Adrenal gland (tissue), 12 donors: Measurements from ENCODE around the gene PIGN. TPM values are rescaled to one million over a fixed set of nuclear protein-coding genes. Genes with fewer than 3 reads are reported as not detected.

Experiments used
- DNase-seq, 7 donors: peaks; one replicate each; pipeline ENCODE4 v3.0.0-alpha.2; 2019 to 2020
- H3K27ac ChIP-seq, 5 donors: fragments of 200-600 bp; sonication (generic) in 4 of 5; 1 replicate in 3 of 5; 2 replicates in 2 of 5; pipeline versions ENCODE4 v1.5.1 to v1.8.0; 2016 to 2020; ENCODE audit warnings: mild to moderate bottlenecking in 1 of 5
- H3K27me3 ChIP-seq: fragments of 200-600 bp; 2 replicates; pipeline ENCODE4 v1.8.0; 2021
- H3K36me3 ChIP-seq, 2 donors: fragments of 200-600 bp; replicated peaks in 1 of 2; 1 replicate in 1 of 2; 2 replicates in 1 of 2; pipeline versions ENCODE4 v1.5.1 to v1.8.0; 2018 to 2022
- H3K4me1 ChIP-seq, 2 donors: fragments of 200-600 bp; replicated peaks in 1 of 2; 1 replicate in 1 of 2; 2 replicates in 1 of 2; pipeline versions ENCODE4 v1.5.1 to v1.8.0; 2018 to 2021
- H3K4me3 ChIP-seq, 4 donors: fragments of 200-600 bp; sonication (generic) in 3 of 4; one replicate each; pipeline ENCODE4 v1.5.1; 2016 to 2018
- H3K9me3 ChIP-seq, 3 donors: fragments of 200-600 bp; sonication (generic) in 1 of 3; replicated peaks in 1 of 3; 1 replicate in 2 of 3; 2 replicates in 1 of 3; pipeline versions ENCODE4 v1.5.1 to v1.8.0; 2016 to 2021
- POLR2A ChIP-seq, 2 donors: fragments of 450-650 bp; IDR thresholded peaks; one replicate each; pipeline ENCODE4 v1.6.1; 2017; ENCODE audit warnings: antibody characterized with exemption in 2 of 2, mild to moderate bottlenecking in 2 of 2, moderate library complexity in 1 of 2
- WGBS, 4 donors: extraction: QIAGEN DNeasy Blood & Tissue Kit in 2 of 4; methylation state at CpG; one replicate each; pipeline versions ENCODE4 v1.1.5 to v1.1.7; 2013 to 2017; 5-methylcytosine and 5-hydroxymethylcytosine counted together
- intact Hi-C, 2 donors: fragments of 100-400 bp; cut with DNase I; formaldehyde crosslinking; loops; one replicate each; pipeline versions ENCODE4 v1.14.1 to v1.15.0; 2022 to 2023
- polyA plus RNA-seq, 3 donors: library from polyadenylated mRNA; stranded (reverse); fragments of 200-250 nt in 2 of 3; fragments of 350-450 nt in 1 of 3; fragmentation: Illumina TruSeq in 1 of 3; extraction: RNeasy Lipid Tissue Mini Kit (QIAGEN cat#74804) in 1 of 3; gene quantifications; one replicate each; pipeline ENCODE4 v1.2.3, GENCODE V29; 2013 to 2014
- total RNA-seq, 9 donors: library from RNA; depleted of rRNA in 4 of 9; stranded (reverse); fragments of >200 nt in 4 of 9; fragments of 120-200 nt in 1 of 9; fragmentation: NEBNext Ultra II Directional in 1 of 9; extraction: Animal tissue kit (Norgen Biotek cat#: 25700) in 1 of 9; gene quantifications; one replicate each; pipeline versions ENCODE4 v1.1.0 to v1.2.4, GENCODE V29; 2013 to 2023
- TF ChIP-seq, protein P1 (sequence below), 6 experiments: fragments of 450-650 bp in 4 of 6; fragments of 200-600 bp in 2 of 6; sonication (generic) in 1 of 6; IDR thresholded peaks; 1 replicate in 5 of 6; 2 replicates in 1 of 6; pipeline versions ENCODE4 v1.5.1 to v1.8.0; 2016 to 2021; ENCODE audit warnings: antibody characterized with exemption in 6 of 6, mild to moderate bottlenecking in 2 of 6, moderate library complexity in 1 of 6
- donor health status: healthy with polysubstance abuse.
- donor health status: Bipolar disorder and iron deficiency.
- donor health status: DM: yes; HTN: yes; CAD: no.
- donor health status: DM: no; HTN: no; CAD: no.
- donor health status: DM: no; HTN: no; CAD: no.
- donor health status: DM: yes; HTN: yes; CAD: no.

PIGN gene
- total and polyA plus RNA-seq, 12 donors = 4.4 to 50.5 (median 21.7) TPM

DNA sequence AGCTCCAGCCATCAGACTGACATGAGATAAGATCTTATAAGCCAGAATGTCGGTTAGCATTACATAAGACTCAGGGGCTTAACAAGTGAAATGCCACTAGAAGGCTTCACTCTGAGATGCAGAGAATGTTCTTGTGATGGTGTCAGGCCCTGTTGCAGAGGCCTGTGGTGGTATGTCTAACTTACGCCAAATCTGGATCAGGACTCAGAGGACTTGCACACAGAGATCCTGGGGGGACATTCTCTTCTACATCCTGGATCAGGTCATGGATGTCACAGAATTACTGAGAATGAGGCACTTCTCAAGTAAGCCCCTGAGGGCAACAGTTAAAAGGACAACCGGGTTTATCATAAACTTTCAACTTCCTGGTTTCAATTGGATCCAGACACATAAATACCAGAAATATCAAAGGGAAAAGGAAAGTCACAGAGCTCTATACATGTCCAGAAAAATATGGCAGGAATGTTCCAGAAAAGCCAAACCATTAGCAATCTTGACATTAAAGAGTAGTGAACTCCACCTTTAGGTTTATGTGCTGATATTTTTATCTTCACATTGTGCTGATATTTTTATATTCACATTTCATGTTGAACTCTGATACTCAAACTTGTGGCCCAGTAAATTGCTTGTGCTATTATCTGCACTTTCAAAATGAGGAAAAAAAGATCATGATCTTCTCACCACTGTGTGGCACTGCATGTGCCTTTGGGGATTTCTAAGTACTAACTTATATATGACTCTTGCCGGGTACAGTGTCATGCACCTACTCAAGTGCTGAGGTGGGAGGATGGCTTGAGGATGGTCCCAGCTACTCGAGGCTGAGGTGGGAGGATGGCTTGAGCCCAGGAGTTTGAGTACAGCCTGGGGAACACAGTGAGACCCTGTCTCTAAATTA, 156.5 kb downstream of the PIGN start:
- TF ChIP-seq POLR2A (IDR thresholded peaks at IDR 0.05) = no peak
- TF ChIP-seq, protein P1, sequence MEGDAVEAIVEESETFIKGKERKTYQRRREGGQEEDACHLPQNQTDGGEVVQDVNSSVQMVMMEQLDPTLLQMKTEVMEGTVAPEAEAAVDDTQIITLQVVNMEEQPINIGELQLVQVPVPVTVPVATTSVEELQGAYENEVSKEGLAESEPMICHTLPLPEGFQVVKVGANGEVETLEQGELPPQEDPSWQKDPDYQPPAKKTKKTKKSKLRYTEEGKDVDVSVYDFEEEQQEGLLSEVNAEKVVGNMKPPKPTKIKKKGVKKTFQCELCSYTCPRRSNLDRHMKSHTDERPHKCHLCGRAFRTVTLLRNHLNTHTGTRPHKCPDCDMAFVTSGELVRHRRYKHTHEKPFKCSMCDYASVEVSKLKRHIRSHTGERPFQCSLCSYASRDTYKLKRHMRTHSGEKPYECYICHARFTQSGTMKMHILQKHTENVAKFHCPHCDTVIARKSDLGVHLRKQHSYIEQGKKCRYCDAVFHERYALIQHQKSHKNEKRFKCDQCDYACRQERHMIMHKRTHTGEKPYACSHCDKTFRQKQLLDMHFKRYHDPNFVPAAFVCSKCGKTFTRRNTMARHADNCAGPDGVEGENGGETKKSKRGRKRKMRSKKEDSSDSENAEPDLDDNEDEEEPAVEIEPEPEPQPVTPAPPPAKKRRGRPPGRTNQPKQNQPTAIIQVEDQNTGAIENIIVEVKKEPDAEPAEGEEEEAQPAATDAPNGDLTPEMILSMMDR (IDR thresholded peaks at IDR 0.05) = no peak
- intact Hi-C loops = no loop called here
- 54 to 71% (median 66%) methylated on average over 4 to 5 of the region's 5 CpGs for WGBS, 4 donors
- Histone ChIP-seq H3K4me3 (no peak overlapping the region), H3K36me3 (no peaks in the 10 kb centered on the region), H3K4me1 (no peaks in the 10 kb centered on the region), H3K27me3 (no peaks in the 10 kb centered on the region), H3K9me3 (no peaks in the 10 kb centered on the region), H3K27ac (no peak overlapping the region)
- DNase-seq = no peak

DNA sequence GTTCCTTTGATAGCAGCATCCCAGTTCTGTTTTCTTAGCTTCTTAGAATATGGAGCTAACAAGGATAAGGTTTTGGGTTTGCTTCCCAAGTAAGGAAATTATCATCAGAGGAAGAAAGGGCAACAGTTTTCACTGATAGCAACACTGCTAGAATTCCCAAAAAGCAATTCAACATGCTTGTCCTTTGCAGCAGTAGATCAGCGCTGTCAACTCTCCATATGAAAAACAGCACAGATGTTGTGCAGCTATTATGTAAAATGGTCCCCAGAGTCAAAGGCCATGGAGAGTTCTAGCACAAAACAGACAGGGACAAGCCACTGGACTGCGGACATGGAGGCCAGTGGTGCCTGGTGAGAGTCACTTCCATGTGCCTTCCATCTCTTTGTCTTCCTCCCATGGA, 158.1 kb downstream of the PIGN start:
- Histone ChIP-seq H3K9me3 (no peaks in the 10 kb centered on the region), H3K4me3 (no peak overlapping the region), H3K27ac (no peak overlapping the region), H3K36me3 (no peaks in the 10 kb centered on the region), H3K27me3 (no peaks in the 10 kb centered on the region), H3K4me1 (no peaks in the 10 kb centered on the region)
- no peak for DNase-seq
- 68 to 82% (median 72%) methylated on average over 2 of the region's 2 CpGs for WGBS, 4 donors
- TF ChIP-seq, protein P1 (IDR thresholded peaks at IDR 0.05) = no peak
- no peak for TF ChIP-seq POLR2A (IDR thresholded peaks at IDR 0.05)
- intact Hi-C loops = no loop called here

GRCh38 chr18:62027914-62028520, 158.8 kb downstream of the PIGN start:
- Histone ChIP-seq H3K27ac (no peak overlapping the region), H3K27me3 (no peaks in the 10 kb centered on the region), H3K4me1 (no peaks in the 10 kb centered on the region), H3K36me3 (no peaks in the 10 kb centered on the region), H3K9me3 (no peaks in the 10 kb centered on the region), H3K4me3 (no peak overlapping the region)
- DNase-seq = no peak
- WGBS, 4 donors = 63 to 77% (median 74%) methylated on average over 6 of the region's 6 CpGs
- intact Hi-C loops = no loop called here
- no peak for TF ChIP-seq POLR2A (IDR thresholded peaks at IDR 0.05)
- TF ChIP-seq, protein P1 (IDR thresholded peaks at IDR 0.05) = no peak

GRCh38 chr18:62026586-62026985, 160.3 kb downstream of the PIGN start:
- Histone ChIP-seq H3K27me3 (no peaks in the 10 kb centered on the region), H3K36me3 (no peaks in the 10 kb centered on the region), H3K4me3 (no peak overlapping the region), H3K9me3 (no peaks in the 10 kb centered on the region), H3K4me1 (no peaks in the 10 kb centered on the region), H3K27ac (no peak overlapping the region)
- intact Hi-C loops = no loop called here
- TF ChIP-seq POLR2A (IDR thresholded peaks at IDR 0.05) = no peak
- TF ChIP-seq, protein P1 (IDR thresholded peaks at IDR 0.05) = no peak
- DNase-seq = no peak
- 90 to 95% (median 91%) methylated on average over 5 to 6 of the region's 6 CpGs for WGBS, 4 donors
